Loucy (cell line): ENCODE results near the gene ATF7.

Experiments
- H2AFZ ChIP-seq: fragments of 200-600 bp; sonication (generic); 2 replicates; pipeline ENCODE4 v1.6.0; 2016; ENCODE audit warnings: antibody characterized with exemption, mild to moderate bottlenecking, low read length, moderate library complexity
- H3F3A ChIP-seq: fragments of 200-600 bp; 2 replicates; pipeline ENCODE4 v1.6.0; 2016; ENCODE audit warnings: antibody characterized with exemption, low read depth, mild to moderate bottlenecking
- H3K27me3 ChIP-seq: fragments of 200-600 bp; sonication (generic); 2 replicates; pipeline ENCODE4 v1.6.1; 2014; ENCODE audit warnings: low read length, mild to moderate bottlenecking; ENCODE audit not compliant: insufficient read depth, poor library complexity, severe bottlenecking
- H3K36me3 ChIP-seq: fragments of 200-600 bp; sonication (generic); 2 replicates; pipeline ENCODE4 v1.6.1; 2016; ENCODE audit warnings: low read length; ENCODE audit not compliant: insufficient read depth
- H3K4me1 ChIP-seq: fragments of 200-600 bp; sonication (generic); 2 replicates; pipeline ENCODE4 v1.5.1; 2014; ENCODE audit warnings: low read length, mild to moderate bottlenecking; ENCODE audit not compliant: insufficient read depth, poor library complexity, severe bottlenecking
- H3K4me2 ChIP-seq: fragments of 200-600 bp; sonication (generic); 2 replicates; pipeline ENCODE4 v1.6.0; 2014; ENCODE audit warnings: antibody characterized with exemption, low read length, low read depth, mild to moderate bottlenecking; ENCODE audit not compliant: poor library complexity, severe bottlenecking
- H3K4me3 ChIP-seq: fragments of 200-600 bp; sonication (generic); 2 replicates; pipeline ENCODE4 v1.5.1; 2014; ENCODE audit warnings: low read length, mild to moderate bottlenecking, mixed read lengths; ENCODE audit not compliant: poor library complexity, severe bottlenecking
- H3K79me2 ChIP-seq: fragments of 200-600 bp; sonication (generic); 2 replicates; pipeline ENCODE4 v1.6.1; 2014; ENCODE audit warnings: low read length; ENCODE audit not compliant: insufficient read depth
- H3K9ac ChIP-seq: fragments of 200-600 bp; sonication (generic); 2 replicates; pipeline ENCODE4 v1.6.0; 2014; ENCODE audit warnings: mild to moderate bottlenecking, low read depth, low read length, moderate library complexity; ENCODE audit not compliant: poor library complexity, severe bottlenecking
- H3K9me2 ChIP-seq: fragments of 200-600 bp; sonication (generic); replicated peaks from 2 replicates; pipeline ENCODE4 v1.6.1; 2016; ENCODE audit warnings: low read depth, low read length, mixed read lengths
- H3K9me3 ChIP-seq: fragments of 200-600 bp; sonication (generic); 2 replicates; pipeline ENCODE4 v1.6.1; 2014; ENCODE audit warnings: mild to moderate bottlenecking, antibody characterized with exemption, low read length, low read depth; ENCODE audit not compliant: insufficient read depth
- H4K20me1 ChIP-seq: fragments of 200-600 bp; sonication (generic); 2 replicates; pipeline ENCODE4 v1.6.0; 2014; ENCODE audit warnings: antibody characterized with exemption, low read length, mild to moderate bottlenecking; ENCODE audit not compliant: insufficient read depth, poor library complexity, severe bottlenecking
- EZH2phosphoT487 ChIP-seq: fragments of 200-600 bp; IDR thresholded peaks from 2 replicates; pipeline ENCODE4 v1.6.1; 2018; ENCODE audit warnings: antibody characterized with exemption, mild to moderate bottlenecking, moderate library complexity, borderline replicate concordance
- TF ChIP-seq, protein P1 (sequence below): fragments of 200-600 bp; sonication (generic); conservative IDR thresholded peaks from 2 replicates; pipeline ENCODE4 v1.5.1; 2014; ENCODE audit warnings: mild to moderate bottlenecking, antibody characterized with exemption, low read length

ATF7 gene

DNA sequence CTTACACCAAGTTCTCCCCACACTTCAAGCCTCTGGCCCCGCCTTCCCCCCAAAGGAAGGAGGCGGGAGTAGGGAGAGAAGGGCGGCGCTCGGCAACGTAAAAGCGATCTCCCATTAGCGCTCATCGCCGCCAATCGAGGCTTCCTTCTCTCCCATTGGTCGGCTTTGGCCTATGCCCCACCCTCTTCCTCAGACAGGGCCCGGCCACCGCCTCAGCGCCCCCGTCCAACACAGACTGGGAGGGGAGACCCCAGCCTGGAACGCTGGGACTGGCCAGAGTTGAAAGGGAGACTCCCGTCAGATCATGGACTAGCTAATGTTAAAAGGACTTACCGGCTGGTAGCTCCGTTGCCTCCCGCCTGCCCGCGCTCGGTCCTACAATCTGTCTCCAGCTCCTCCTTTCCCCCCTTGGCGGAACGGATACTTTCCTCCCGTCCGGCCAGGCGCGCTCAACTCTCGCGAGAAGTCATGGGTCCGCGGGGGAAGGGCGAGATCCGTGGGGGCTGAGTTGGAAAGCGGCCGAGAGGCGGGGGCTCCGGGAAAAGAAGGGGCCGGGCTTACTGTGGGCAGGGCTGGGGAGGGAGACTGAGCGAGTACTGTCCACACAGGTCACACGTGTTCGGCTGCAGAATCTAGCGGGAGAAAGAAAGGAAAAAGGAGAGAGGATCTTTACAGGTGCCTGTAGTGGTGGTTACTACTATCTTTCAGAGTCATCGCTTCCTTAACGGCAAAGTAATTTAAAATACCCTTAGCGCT is at the start of gene ATF7:
TSS of gene ATF7 (minus strand) at position 437 of the 756 bp plus-strand sequence. CDS start 25,382 bp downstream, outside the sequence.
- Histone ChIP-seq H4K20me1 (peaks cover 4% of the 10 kb centered on the region), H3K9me3 (no peaks in the 10 kb centered on the region), H3K79me2 (peaks cover 41% of the 10 kb centered on the region), H3K27me3 (no peaks in the 10 kb centered on the region), H3F3A (no peaks in the 10 kb centered on the region), H3K9ac (peak within 1 kb of the TSS; percentile 92), H3K4me2 (peak within 1 kb of the TSS; percentile 94), H3K9me2 (no peaks in the 10 kb centered on the region), H3K4me1 (peaks cover 35% of the 10 kb centered on the region), H3K4me3 (peak within 1 kb of the TSS; percentile 95), H3K36me3 (no peaks in the 10 kb centered on the region), H2AFZ (peak within 1 kb of the TSS; percentile 90)
- TF ChIP-seq, protein P1, sequence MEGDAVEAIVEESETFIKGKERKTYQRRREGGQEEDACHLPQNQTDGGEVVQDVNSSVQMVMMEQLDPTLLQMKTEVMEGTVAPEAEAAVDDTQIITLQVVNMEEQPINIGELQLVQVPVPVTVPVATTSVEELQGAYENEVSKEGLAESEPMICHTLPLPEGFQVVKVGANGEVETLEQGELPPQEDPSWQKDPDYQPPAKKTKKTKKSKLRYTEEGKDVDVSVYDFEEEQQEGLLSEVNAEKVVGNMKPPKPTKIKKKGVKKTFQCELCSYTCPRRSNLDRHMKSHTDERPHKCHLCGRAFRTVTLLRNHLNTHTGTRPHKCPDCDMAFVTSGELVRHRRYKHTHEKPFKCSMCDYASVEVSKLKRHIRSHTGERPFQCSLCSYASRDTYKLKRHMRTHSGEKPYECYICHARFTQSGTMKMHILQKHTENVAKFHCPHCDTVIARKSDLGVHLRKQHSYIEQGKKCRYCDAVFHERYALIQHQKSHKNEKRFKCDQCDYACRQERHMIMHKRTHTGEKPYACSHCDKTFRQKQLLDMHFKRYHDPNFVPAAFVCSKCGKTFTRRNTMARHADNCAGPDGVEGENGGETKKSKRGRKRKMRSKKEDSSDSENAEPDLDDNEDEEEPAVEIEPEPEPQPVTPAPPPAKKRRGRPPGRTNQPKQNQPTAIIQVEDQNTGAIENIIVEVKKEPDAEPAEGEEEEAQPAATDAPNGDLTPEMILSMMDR, result no peak
- no peak for TF ChIP-seq EZH2phosphoT487

DNA sequence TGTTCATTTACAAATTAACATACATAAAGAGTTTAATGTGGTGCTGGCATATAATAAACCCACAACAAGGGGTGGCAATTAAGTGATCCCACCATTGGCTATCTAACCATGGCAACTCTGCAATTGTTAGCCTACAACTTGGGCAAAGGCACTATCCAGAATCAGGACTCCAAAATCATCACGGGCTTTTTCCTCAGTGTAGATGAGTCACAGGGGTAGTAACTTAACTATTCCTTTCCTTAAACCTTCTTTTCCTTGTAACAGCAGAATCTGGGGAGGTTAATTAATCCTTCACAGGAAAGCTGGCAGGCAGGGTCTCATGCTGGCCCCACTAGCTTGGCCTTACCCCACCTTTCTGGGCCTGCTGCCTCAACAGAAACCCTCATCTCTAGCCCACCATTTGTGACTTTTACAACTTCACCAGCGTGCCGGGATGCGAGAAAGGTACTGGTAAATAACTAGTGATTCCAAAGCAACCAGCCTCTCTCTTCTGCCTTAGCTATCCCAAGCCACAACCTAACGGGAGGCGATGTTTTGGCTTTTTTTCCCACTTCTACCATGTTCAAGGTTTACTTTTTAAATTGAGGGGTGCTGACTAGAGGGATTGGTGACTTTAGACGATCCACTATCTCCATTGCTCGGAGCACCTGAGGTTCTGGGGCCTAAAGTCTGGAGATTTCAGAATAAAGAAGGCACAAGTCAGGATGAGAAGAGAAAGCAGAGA is 49.0 kb upstream of the ATF7 start:
- Histone ChIP-seq H3K9me3 (no peaks in the 10 kb centered on the region), H3K4me1 (peaks cover 41% of the 10 kb centered on the region), H3K4me2 (peak overlapping the region; percentile 90), H3K4me3 (peak overlapping the region; percentile 86), H3K36me3 (peaks cover 21% of the 10 kb centered on the region; the same call in 1 of the 2 replicates), H3K27me3 (no peaks in the 10 kb centered on the region), H4K20me1 (peaks cover 14% of the 10 kb centered on the region), H3K9ac (peak overlapping the region; percentile 97), H3K9me2 (no peaks in the 10 kb centered on the region), H3F3A (no peaks in the 10 kb centered on the region), H2AFZ (peak overlapping the region; percentile 68; the same call in 1 of the 2 replicates), H3K79me2 (peaks cover 55% of the 10 kb centered on the region)
- TF ChIP-seq, protein P1, result no peak
- TF ChIP-seq EZH2phosphoT487, result no peak

DNA sequence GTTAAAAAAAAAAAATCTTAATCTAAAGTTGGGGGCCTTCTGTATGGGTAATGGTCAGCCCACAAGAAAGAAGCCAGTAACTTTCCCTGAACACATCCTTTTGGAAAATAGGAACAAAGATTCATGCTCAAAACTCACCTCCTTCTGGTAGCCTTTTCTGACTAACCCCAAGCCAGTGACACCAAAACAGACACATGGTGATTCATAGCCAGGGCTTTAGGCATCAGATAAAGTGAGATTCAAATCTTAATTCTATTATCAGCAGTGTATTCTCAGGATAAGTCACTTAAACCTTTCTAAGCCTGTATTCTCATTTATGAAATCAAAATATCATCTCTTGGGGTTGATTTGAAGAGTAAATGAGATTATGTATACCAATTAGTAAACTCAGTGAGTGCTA is 44.8 kb upstream of the ATF7 start:
- Histone ChIP-seq H3K4me1 (peaks cover 45% of the 10 kb centered on the region), H3K36me3 (peaks cover 50% of the 10 kb centered on the region; the same call in 1 of the 2 replicates), H3K27me3 (no peaks in the 10 kb centered on the region), H4K20me1 (peaks cover 27% of the 10 kb centered on the region), H3K79me2 (peaks cover 67% of the 10 kb centered on the region), H3K9me3 (no peaks in the 10 kb centered on the region), H3K4me3 (peak overlapping the region; percentile 15), H3K9me2 (no peaks in the 10 kb centered on the region), H3K9ac (no peak overlapping the region), H3F3A (no peaks in the 10 kb centered on the region), H2AFZ (no peak overlapping the region), H3K4me2 (peak overlapping the region; percentile 60)
- no peak for TF ChIP-seq EZH2phosphoT487
- TF ChIP-seq, protein P1, result no peak
